SKM-1 treated with dmso at 0.1 percent for 144 hours (cell line): ENCODE data around the gene MS4A6E.
A peak's percentile ranks its signal among the peaks of the same experiment; 100 is the strongest.
"Not testable (repeated sequence)": the region's sequence is repeated elsewhere in the genome, so short reads cannot be mapped to it uniquely, and the experiment has no call there.

Source experiments
- DNase-seq: peaks from one replicate; lab custom pipeline; 2025; ENCODE audit not compliant: unreplicated experiment; lab: John Stamatoyannopoulos, UW

MS4A6E gene

GRCh38 chr11:60334005-60334620, 7.1 kb downstream of the MS4A6E start:
- DNase-seq, result peak; percentile 58

- no peak for DNase-seq
Measured at GRCh38 chr11:60336767-60337391, 9.8 kb downstream of the MS4A6E start.

- no peak for DNase-seq
Measured at GRCh38 chr11:60338053-60338452, 11.0 kb downstream of the MS4A6E start.

GRCh38 chr11:60339356-60339755, 12.3 kb downstream of the MS4A6E start:
- DNase-seq, result no peak

- DNase-seq, result no peak
Measured at GRCh38 chr11:60343094-60343704, 16.1 kb downstream of the MS4A6E start.

GRCh38 chr11:60344146-60344545, 17.1 kb downstream of the MS4A6E start:
- no peak for DNase-seq

GRCh38 chr11:60345489-60345888, 18.4 kb downstream of the MS4A6E start:
- no peak for DNase-seq

GRCh38 chr11:60347084-60347797, 20.2 kb downstream of the MS4A6E start:
- no peak for DNase-seq

- no peak for DNase-seq
Measured at GRCh38 chr11:60348116-60348515, 21.1 kb downstream of the MS4A6E start.

- DNase-seq, result no peak
Measured at GRCh38 chr11:60349990-60350389, 22.9 kb downstream of the MS4A6E start.

- DNase-seq, result no peak
Measured at GRCh38 chr11:60357771-60358170, 30.7 kb downstream of the MS4A6E start.

GRCh38 chr11:60360621-60361020, 33.6 kb downstream of the MS4A6E start:
- DNase-seq, result no peak

GRCh38 chr11:60362241-60362640, 35.2 kb downstream of the MS4A6E start:
- DNase-seq, result no peak

GRCh38 chr11:60363542-60364470, 36.8 kb downstream of the MS4A6E start:
- DNase-seq, result peak; percentile 69

GRCh38 chr11:60366262-60366904, 39.3 kb downstream of the MS4A6E start:
- not testable (repeated sequence) for DNase-seq

- DNase-seq, result no peak
Measured at GRCh38 chr11:60367009-60367408, 40.0 kb downstream of the MS4A6E start.

- no peak for DNase-seq
Measured at GRCh38 chr11:60367896-60368295, 40.8 kb downstream of the MS4A6E start.

- no peak for DNase-seq
Measured at GRCh38 chr11:60370252-60370810, 43.3 kb downstream of the MS4A6E start.

- DNase-seq, result no peak
Measured at GRCh38 chr11:60370811-60371298, 43.8 kb downstream of the MS4A6E start.

GRCh38 chr11:60371386-60371785, 44.3 kb downstream of the MS4A6E start:
- no peak for DNase-seq
